Activated CD8-positive, alpha-beta T cell treated with anti-CD3 and anti-CD28 coated beads for 36 hours (primary cell): ENCODE results near the gene IQSEC3. TPM values are rescaled to one million over a fixed set of nuclear protein-coding genes. Genes with fewer than 3 reads are reported as not detected.
"Not testable (repeated sequence)": the region's sequence is repeated elsewhere in the genome, so short reads cannot be mapped to it uniquely, and the experiment has no call there.

Experiments used
- ATAC-seq: fragments of 200-7000 bp; cut with Tn5 transposase; one replicate; pipeline ENCODE4 v1.10.0; 2021; ENCODE audit warnings: mild to moderate bottlenecking, moderate library complexity
- CTCF ChIA-PET: fragments of 350-600 bp; sonication (Branson Sonifier 250); formaldehyde crosslinking; loops from one replicate; lab custom pipeline; 2021; ENCODE audit warnings: antibody characterized with exemption; lab: Charles Lee
- POLR2A ChIA-PET: fragments of 350-600 bp; sonication (Branson Sonifier 250); formaldehyde crosslinking; loops from one replicate; lab custom pipeline; 2021; ENCODE audit warnings: antibody characterized with exemption; lab: Charles Lee
- DNase-seq: peaks from one replicate; pipeline ENCODE4 v3.0.0-alpha.2; 2020
- H3K27ac Mint-ChIP-seq: one replicate; pipeline ENCODE4 v1.8.0; 2021; ENCODE audit warnings: mild to moderate bottlenecking, mixed read lengths
- H3K27me3 Mint-ChIP-seq: one replicate; pipeline ENCODE4 v1.8.0; 2021; ENCODE audit warnings: mixed read lengths
- H3K36me3 Mint-ChIP-seq: one replicate; pipeline ENCODE4 v1.8.0; 2021; ENCODE audit warnings: low read depth, mixed read lengths
- H3K4me1 Mint-ChIP-seq: one replicate; pipeline ENCODE4 v1.8.0; 2021; ENCODE audit warnings: low read depth, mixed read lengths
- H3K4me3 Mint-ChIP-seq: one replicate; pipeline ENCODE4 v1.8.0; 2021; ENCODE audit warnings: mild to moderate bottlenecking, moderate library complexity, mixed read lengths
- H3K9me3 Mint-ChIP-seq: one replicate; pipeline ENCODE4 v1.8.0; 2021; ENCODE audit warnings: mixed read lengths
- intact Hi-C: fragments of 100-400 bp; cut with micrococcal nuclease; formaldehyde crosslinking; loops from one replicate; pipeline ENCODE4 v1.10.0; 2022
- total RNA-seq, 2 experiments: library from RNA; stranded (reverse); gene quantifications; one replicate each; pipeline ENCODE4 v1.2.3, GENCODE V29; 2021
- TF ChIP-seq, protein P1 (sequence below): fragments of 200-600 bp; IDR thresholded peaks from one replicate; pipeline ENCODE4 v1.8.0; 2022; ENCODE audit warnings: antibody characterized with exemption, mild to moderate bottlenecking

IQSEC3 gene
- total RNA-seq, 2 experiments from 2014 or later: 2.5 to 2.7 TPM

GRCh38 chr12:130519-130918 lies 64.0 kb downstream of the IQSEC3 start:
- no peaks in the 10 kb centered on the region for H3K9me3 Mint-ChIP-seq
- no peak for ATAC-seq
- no peak overlapping the region for H3K27ac Mint-ChIP-seq
- TF ChIP-seq, protein P1, sequence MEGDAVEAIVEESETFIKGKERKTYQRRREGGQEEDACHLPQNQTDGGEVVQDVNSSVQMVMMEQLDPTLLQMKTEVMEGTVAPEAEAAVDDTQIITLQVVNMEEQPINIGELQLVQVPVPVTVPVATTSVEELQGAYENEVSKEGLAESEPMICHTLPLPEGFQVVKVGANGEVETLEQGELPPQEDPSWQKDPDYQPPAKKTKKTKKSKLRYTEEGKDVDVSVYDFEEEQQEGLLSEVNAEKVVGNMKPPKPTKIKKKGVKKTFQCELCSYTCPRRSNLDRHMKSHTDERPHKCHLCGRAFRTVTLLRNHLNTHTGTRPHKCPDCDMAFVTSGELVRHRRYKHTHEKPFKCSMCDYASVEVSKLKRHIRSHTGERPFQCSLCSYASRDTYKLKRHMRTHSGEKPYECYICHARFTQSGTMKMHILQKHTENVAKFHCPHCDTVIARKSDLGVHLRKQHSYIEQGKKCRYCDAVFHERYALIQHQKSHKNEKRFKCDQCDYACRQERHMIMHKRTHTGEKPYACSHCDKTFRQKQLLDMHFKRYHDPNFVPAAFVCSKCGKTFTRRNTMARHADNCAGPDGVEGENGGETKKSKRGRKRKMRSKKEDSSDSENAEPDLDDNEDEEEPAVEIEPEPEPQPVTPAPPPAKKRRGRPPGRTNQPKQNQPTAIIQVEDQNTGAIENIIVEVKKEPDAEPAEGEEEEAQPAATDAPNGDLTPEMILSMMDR: no peak
- no peak overlapping the region for H3K4me3 Mint-ChIP-seq
- H3K4me1 Mint-ChIP-seq: no peaks in the 10 kb centered on the region
- no peaks in the 10 kb centered on the region for H3K36me3 Mint-ChIP-seq
- ChIA-PET CTCF (no interaction called here), POLR2A (no interaction called here)
- DNase-seq: no peak
- intact Hi-C loops: no loop called here
- no peaks in the 10 kb centered on the region for H3K27me3 Mint-ChIP-seq

DNA sequence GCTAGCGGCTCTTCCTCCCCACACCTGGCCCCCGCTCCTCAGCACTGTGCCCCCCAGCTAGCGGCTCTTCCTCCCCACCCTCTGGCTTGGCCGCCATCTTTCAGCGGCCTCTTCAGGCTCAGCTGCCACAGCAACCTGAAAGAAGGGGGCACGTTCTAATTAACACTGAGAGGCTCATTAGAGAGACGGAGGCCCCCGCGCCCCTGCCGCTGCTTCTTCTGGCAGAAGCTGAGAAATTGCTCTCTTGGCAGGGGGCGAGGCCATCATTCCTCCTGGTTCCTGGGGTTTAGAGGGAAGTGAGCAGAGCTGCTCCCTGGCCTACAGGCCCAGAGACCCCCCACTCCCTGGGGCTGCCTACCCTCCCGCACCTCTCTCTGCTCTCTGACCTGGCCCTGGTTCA lies 64.4 kb downstream of the IQSEC3 start:
- no peaks in the 10 kb centered on the region for H3K36me3 Mint-ChIP-seq
- no peak overlapping the region for H3K4me3 Mint-ChIP-seq
- CTCF ChIA-PET: no interaction called here
- DNase-seq (no peak), ATAC-seq (no peak)
- intact Hi-C loops: no loop called here
- peaks cover 2% of the 10 kb centered on the region for H3K27me3 Mint-ChIP-seq
- TF ChIP-seq, protein P1: no peak
- H3K9me3 Mint-ChIP-seq: no peaks in the 10 kb centered on the region
- POLR2A ChIA-PET: no interaction called here
- H3K4me1 Mint-ChIP-seq: no peaks in the 10 kb centered on the region
- H3K27ac Mint-ChIP-seq: no peak overlapping the region

GRCh38 chr12:131732-132495 lies 65.3 kb downstream of the IQSEC3 start:
- Mint-ChIP-seq H3K4me1 (no peaks in the 10 kb centered on the region), H3K27me3 (peaks cover 3% of the 10 kb centered on the region), H3K4me3 (no peak overlapping the region), H3K9me3 (no peaks in the 10 kb centered on the region), H3K36me3 (no peaks in the 10 kb centered on the region), H3K27ac (no peak overlapping the region)
- no peak for ATAC-seq
- POLR2A ChIA-PET: no interaction called here
- CTCF ChIA-PET: no interaction called here
- no peak for DNase-seq
- intact Hi-C loops: no loop called here
- TF ChIP-seq, protein P1: no peak

DNA sequence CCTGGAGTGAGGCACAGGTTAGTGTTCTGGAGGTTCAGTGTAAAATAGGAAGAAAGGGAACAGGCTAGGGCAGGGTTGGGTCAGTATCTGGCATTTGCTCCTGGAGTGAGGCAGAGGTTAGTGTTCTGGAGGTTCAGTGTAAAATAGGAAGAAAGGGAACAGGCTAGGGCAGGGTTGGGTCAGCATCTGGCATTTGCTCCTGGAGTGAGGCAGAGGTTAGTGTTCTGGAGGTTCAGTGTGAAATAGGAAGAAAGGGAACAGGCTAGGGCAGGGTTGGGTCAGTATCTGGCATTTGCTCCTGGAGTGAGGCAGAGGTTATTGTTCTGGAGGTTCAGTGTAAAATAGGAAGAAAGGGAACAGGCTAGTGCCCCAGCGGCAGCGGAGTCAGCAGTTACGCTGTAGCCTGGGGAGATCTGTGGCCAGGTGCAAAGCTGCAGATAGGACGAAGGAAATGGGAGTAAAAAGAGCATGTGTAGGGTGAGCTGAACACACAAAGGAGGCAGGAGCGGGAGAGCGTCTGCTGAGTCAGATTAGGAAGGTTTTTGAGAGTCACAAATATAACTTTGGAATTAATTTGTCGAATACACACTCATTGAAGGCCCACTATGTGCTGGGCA lies 67.2 kb downstream of the IQSEC3 start:
- POLR2A ChIA-PET, H3K4me1 Mint-ChIP-seq, H3K27ac Mint-ChIP-seq, DNase-seq, CTCF ChIA-PET, H3K4me3 Mint-ChIP-seq, ATAC-seq, H3K9me3 Mint-ChIP-seq, intact Hi-C loops, H3K27me3 Mint-ChIP-seq, H3K36me3 Mint-ChIP-seq: not testable (repeated sequence)

DNA sequence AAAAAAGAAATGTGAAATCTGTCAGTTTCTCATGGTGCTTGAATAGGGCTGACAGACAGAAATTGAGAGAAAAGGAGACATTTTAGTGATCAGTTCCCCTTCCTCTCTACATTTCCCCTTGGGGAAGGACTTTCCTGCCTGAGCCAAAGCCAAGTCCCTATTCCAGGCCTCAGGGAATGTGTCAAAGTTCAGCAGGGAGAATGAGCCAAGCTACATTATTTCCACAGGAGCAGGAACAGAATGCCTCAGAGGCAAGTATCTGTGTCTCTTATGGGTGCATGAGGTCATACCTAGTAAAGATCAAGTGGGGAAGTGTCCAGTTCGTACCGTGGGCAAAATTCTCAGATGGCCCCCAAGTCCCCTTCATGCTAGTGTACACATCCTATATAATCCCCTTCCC lies 68.6 kb downstream of the IQSEC3 start:
- CTCF ChIA-PET: no interaction called here
- Mint-ChIP-seq H3K27me3 (peaks cover 10% of the 10 kb centered on the region), H3K36me3 (no peaks in the 10 kb centered on the region), H3K9me3 (no peaks in the 10 kb centered on the region), H3K4me3 (no peak overlapping the region), H3K27ac (no peak overlapping the region), H3K4me1 (peaks cover 4% of the 10 kb centered on the region)
- TF ChIP-seq, protein P1: no peak
- intact Hi-C loops: no loop called here
- POLR2A ChIA-PET: no interaction called here
- DNase-seq: no peak
- no peak for ATAC-seq
